ENCODE measurements around the gene FHAD1.
A peak's percentile ranks its signal among the peaks of the same experiment; 100 is the strongest.

The FHAD1 gene

DNA sequence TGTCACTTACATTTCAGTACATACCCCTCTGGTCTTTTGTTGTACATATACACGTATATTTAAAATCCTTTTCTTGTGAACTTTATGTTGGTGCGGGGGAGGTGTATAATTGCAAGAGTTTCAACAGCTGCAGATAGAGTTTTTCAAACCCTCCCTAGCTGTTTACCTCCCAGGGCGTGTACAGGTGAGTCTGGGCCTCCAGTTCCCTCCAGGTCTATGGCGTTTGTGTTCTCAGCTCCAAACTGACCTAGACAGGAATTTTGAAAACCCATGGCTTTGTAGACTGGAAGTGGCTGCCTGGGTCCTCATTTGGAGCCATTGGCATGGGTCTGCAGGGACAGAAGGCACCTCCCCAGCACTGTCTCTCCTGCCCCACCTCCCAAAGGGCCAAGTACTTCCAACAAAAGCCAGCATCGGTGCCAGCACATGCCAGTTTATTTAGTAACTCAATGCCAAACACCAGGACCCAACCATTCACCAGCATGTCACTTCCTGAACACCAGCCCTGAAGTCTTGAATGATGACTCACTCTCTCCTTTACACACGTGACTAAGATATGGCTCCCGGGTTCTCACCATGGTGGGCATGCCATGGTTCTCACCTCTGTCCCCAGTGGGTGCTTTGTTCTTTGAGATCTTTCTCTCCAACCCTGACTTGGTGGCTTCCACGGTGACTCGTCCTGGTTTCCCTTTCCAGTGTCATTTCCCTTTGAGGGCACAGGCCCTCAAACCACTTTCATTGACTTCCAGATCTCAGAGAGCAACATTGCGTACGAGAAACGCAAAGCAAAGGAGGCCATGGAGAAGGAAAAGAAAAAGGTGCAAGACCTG is 105.3 kb downstream of the FHAD1 start:
- DNase-seq (ENCODE audit: low read depth): peak; percentile 71
- TF ChIP-seq POLR2A (IDR thresholded peaks at IDR 0.05; ENCODE audit: extremely low read depth, insufficient read length) (no peak), MYC (IDR thresholded peaks at IDR 0.05; ENCODE audit: low read depth, low read length) (peak; percentile 52; the same call in 1 of the 2 replicates)
- TF ChIP-seq, protein P1, sequence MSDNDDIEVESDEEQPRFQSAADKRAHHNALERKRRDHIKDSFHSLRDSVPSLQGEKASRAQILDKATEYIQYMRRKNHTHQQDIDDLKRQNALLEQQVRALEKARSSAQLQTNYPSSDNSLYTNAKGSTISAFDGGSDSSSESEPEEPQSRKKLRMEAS (IDR thresholded peaks at IDR 0.05; ENCODE audit: low read depth, low read length): peak; percentile 94
- H3K4me3 ChIP-seq (ENCODE audit: low read depth, low read length): no peak overlapping the region

DNA sequence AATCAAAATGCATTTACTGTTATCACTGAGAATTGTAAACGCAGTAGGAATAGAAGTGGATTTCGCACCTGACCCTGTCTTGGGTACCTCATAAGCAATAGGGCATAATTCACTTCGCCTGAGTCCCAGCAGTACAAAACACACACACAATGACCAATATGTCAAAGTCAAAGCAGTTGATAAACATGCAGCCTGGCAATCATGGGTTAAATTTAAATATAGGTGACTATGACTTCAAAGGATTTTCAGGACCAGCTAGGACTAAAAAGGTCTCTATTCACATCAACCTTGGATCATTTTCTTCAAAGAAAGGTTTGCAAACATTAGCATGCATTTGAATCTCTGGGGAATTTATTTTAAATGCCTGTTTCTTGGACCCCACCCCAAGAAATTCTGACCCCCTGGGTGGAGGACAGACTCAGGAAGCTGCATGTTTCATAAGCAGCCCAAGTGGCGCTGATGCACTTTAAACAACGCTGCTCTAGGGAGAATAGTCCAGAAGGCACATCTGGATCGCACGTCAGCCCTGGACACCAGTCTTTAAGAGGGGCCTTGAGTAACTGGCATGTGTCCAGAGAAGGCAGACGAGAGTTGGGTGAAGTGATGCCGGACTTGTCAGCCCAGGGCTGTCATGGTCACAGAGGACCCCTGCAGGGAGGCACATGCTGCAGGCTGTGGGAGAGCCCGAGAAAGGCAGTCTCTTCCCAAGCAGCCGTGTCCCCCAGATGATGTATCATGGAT is 107.0 kb downstream of the FHAD1 start:
- H3K4me3 ChIP-seq (ENCODE audit: low read depth, low read length): no peak overlapping the region
- DNase-seq (ENCODE audit: low read depth): no peak
- TF ChIP-seq POLR2A (IDR thresholded peaks at IDR 0.05; ENCODE audit: extremely low read depth, insufficient read length) (no peak), MYC (IDR thresholded peaks at IDR 0.05; ENCODE audit: low read depth, low read length) (no peak)
- TF ChIP-seq, protein P2, sequence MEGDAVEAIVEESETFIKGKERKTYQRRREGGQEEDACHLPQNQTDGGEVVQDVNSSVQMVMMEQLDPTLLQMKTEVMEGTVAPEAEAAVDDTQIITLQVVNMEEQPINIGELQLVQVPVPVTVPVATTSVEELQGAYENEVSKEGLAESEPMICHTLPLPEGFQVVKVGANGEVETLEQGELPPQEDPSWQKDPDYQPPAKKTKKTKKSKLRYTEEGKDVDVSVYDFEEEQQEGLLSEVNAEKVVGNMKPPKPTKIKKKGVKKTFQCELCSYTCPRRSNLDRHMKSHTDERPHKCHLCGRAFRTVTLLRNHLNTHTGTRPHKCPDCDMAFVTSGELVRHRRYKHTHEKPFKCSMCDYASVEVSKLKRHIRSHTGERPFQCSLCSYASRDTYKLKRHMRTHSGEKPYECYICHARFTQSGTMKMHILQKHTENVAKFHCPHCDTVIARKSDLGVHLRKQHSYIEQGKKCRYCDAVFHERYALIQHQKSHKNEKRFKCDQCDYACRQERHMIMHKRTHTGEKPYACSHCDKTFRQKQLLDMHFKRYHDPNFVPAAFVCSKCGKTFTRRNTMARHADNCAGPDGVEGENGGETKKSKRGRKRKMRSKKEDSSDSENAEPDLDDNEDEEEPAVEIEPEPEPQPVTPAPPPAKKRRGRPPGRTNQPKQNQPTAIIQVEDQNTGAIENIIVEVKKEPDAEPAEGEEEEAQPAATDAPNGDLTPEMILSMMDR (IDR thresholded peaks at IDR 0.05; ENCODE audit: low read depth, low read length): no peak
- TF ChIP-seq, protein P1 (IDR thresholded peaks at IDR 0.05; ENCODE audit: low read depth, low read length): no peak

DNA sequence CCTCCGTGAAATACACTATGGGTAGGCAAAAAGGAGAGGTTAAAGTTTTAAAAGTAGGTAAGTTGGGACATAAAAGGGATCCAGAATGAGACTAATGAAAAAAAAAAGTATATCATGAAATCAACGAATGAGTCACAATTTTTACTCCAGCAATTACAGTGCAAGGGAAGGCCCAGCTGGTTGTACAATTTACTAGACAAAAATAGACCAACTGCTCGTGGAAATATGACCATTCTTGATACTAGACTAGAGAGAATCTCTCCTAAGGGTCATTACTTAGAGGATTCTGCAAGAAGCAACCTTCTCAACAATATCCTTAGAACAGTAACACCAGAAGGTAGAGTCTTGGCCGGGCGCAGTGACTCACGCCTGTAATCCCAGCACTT is 107.5 kb downstream of the FHAD1 start:
- no peak for TF ChIP-seq POLR2A (IDR thresholded peaks at IDR 0.05; ENCODE audit: extremely low read depth, insufficient read length)
- TF ChIP-seq, protein P1 (IDR thresholded peaks at IDR 0.05; ENCODE audit: low read depth, low read length): no peak
- TF ChIP-seq, protein P2 (IDR thresholded peaks at IDR 0.05; ENCODE audit: low read depth, low read length): no peak
- TF ChIP-seq MYC (IDR thresholded peaks at IDR 0.05; ENCODE audit: low read depth, low read length): no peak
- DNase-seq (ENCODE audit: low read depth): no peak
- no peak overlapping the region for H3K4me3 ChIP-seq (ENCODE audit: low read depth, low read length)

DNA sequence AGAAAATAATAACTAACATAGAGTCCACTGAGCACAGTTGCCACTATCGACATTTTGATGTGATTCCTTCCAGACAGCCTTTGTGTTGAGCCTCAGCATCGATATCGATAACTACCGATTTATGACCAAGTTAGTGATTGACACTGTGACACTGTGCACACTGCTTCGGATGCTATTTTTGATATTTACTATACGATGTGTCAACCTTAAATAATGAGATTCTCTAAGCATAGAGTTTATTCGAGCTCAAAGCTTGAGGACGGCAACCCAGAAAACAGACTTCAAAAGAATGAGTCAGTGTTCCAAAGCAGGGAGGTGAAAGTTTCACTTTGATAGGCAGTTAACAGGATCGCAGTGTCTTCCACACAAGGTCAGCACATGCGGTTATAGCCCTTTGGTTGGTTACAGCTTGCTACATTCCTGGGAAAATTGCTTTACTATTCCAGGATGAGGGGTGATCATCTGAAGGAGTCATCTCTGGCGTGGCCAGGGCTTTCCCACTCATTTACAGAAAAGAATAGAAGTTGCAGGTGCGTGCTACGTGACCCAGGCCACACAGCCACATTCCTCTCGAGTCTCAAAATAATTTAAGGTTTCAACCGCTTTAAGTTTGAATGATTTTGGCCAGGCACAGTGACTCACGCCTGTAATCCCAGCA is 109.1 kb downstream of the FHAD1 start:
- DNase-seq (ENCODE audit: low read depth): no peak
- no peak overlapping the region for H3K4me3 ChIP-seq (ENCODE audit: low read depth, low read length)
- TF ChIP-seq POLR2A (IDR thresholded peaks at IDR 0.05; ENCODE audit: extremely low read depth, insufficient read length): no peak
- no peak for TF ChIP-seq MYC (IDR thresholded peaks at IDR 0.05; ENCODE audit: low read depth, low read length)
- TF ChIP-seq, protein P1 (IDR thresholded peaks at IDR 0.05; ENCODE audit: low read depth, low read length): no peak
- TF ChIP-seq, protein P2 (IDR thresholded peaks at IDR 0.05; ENCODE audit: low read depth, low read length): no peak

DNA sequence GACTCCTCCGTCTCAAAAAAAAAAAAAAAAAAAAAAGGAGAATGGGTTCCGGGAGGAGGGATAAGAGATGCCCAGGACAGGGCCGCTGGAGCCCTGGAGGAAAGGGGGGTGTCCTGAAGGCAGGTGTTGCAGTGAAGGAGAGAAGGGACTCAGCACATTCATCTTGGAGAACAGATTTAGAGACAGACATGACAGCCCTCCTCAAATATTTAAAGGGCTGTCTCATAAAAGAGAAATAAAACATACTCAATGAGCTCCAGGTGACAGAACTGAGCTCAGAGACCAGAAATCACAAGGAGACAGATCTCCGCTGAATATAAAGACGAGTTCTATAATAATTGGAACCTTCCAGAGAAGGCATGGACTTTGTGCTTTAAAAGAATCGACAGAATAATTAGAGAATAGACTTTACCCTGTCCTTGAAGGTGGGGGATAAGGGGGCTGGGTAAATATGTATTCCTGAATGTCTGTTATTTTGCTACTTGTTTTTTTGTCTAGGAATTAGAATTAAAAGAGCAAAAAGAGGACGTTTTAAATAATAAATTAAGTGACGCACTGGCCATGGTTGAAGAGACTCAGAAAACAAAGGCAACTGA is 110.7 kb downstream of the FHAD1 start:
- H3K4me3 ChIP-seq (ENCODE audit: low read depth, low read length): no peak overlapping the region
- TF ChIP-seq, protein P2 (IDR thresholded peaks at IDR 0.05; ENCODE audit: low read depth, low read length): no peak
- TF ChIP-seq, protein P1 (IDR thresholded peaks at IDR 0.05; ENCODE audit: low read depth, low read length): no peak
- TF ChIP-seq POLR2A (IDR thresholded peaks at IDR 0.05; ENCODE audit: extremely low read depth, insufficient read length) (no peak), MYC (IDR thresholded peaks at IDR 0.05; ENCODE audit: low read depth, low read length) (no peak)
- DNase-seq (ENCODE audit: low read depth): no peak
